Hematopoietic multipotent progenitor cell treated with erythropoietin and hydrocortisone succinate and interleukin-3 and kit ligand, for 17 days (in vitro differentiated cells): ENCODE results near the gene TMEM11.
"Not testable (repeated sequence)": the region's sequence is repeated elsewhere in the genome, so short reads cannot be mapped to it uniquely, and the experiment has no call there.

Experiments used
- DNase-seq: peaks from one replicate; pipeline ENCODE4 v3.0.0-alpha.2; 2015; ENCODE audit warnings: low spot score

Gene TMEM11

DNA sequence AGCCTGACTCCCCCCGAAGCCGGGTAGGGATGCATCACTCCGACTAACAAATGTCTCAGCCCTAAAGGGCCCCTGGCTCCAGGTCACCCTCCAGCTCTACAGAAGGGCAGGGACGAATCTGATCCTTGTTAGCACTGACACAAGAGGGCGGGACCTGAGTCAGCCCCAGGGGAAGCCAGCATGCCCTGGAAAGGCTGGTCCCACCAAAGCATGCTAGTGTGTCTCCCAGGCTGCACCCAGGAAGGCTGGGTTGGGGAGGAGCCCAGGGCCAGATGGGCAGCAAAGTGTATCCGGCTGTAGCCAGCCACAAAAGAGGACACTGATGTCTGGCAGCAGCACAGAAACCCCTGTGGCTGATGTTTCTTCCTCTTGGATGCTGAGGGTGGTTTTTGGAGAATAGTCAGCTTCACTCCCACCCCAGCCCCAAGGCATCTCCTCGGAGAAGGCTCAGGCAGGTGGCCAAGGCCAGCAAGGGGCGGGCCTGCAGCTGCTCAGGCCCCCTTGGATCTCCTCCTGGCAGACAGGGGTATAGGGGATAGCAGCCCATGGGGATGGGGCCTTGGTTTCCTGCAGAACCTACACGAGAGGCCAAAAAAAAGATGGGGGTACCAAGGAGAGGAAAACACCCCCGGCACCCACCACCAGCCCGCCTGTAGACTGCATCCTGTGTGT, 28.2 kb upstream of the TMEM11 start:
- DNase-seq = no peak

- DNase-seq = no peak
Measured at GRCh38 chr17:21241564-21241963, 27.6 kb upstream of the TMEM11 start.

DNA sequence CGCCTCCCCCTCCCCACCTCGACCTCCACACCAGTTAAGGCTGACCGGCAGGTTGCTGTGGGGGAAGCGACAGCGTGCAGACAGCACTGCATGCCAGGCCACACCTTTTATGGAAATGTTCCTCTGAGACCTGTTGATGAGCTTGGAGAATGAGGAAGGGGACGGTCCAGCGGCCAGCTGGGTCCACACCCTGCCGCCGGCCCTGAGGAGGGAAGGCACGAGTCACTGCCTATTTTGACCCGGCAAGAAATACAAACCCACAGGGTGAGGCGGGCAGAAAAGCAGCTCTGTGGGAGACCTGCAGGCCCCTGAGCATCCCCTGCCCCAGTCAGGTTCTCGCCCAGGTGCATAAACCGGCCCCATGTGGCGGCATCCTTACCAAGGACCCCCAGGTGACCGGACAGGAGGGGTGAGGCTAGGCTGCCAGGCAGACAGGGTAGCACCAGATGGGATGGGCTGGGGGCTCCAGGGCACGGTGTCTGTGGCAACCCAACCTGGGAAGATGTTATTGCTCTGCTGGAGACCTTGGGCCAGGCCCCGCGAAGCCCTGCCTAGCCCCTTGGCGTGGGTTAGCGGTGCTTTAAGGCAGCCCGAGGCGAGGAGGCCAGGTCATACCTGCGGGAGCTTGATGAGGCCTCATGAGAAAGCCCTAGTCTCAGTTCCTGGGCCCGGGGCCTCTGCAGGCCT, 26.6 kb upstream of the TMEM11 start:
- no peak for DNase-seq

DNA sequence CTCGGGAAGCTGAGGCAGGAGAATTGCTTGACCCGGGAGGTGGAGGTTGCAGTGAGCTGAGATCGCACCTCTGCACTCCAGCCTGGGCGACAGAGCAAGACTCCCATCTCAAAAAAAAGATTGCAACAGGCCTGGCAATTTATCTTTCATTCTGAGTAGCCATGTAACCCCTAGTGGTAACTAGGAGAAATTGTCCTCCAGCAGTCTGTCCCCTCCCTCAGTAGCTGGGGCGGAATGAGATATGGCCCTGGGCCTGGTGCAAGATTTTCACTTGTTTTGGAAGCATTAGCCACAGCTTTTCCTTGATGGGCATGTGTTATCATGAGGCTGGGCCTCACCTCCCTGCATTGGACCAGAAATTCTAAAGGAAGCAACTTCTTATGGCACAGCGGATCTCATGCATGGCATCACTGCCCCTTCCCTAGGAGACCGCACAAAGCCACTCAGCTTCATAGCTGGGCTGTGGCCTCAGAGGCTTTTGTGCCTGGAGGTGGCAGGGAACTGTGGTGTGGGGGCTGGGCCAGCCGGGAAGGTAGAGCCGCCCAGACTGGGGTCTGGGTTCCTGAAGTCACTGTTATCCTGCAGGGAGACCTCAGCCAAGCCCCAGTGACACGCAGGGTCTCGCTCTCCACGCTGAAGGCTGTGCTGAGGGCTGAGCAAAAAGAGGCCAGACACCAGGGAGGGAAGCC, 25.9 kb upstream of the TMEM11 start:
- peak; percentile 76 for DNase-seq

- no peak for DNase-seq
Measured at GRCh38 chr17:21235921-21236320, 22.0 kb upstream of the TMEM11 start.

DNA sequence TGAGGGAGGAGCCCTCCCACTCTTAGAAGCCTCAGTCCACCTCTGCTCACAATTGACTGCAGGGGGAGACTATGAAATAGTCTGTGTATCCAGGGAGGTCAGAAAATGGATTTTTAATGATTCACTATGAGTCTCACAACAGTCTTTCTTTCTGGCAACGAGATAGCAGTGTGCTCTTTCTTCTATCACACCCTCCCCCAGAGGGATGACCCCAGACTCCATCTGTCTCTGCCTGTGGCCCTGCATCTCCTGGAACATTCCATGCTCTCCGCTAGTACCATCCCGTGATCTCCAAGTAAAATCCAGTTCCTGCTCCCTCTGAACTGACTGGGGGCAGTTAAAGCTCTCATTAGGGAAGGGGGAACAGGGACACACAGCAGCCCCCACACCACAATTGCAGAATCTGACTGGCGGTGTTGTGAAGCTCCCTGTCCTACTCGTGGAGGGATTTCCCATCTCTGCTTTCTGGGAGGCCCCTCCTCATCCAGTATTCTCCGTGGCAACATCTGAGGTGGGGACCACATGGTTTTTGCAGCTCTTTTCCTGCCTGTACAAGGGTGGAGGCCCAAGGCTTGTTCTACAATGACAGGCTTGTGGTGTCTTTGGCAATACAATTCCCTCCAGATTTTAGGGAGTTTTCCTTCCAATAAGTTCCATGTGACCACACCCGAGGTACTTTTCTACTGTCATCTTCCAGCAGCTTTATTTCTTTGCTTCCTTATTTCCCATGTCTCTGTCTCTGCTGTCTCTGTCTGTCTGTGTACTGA, 19.8 kb upstream of the TMEM11 start:
- DNase-seq = no peak

DNA sequence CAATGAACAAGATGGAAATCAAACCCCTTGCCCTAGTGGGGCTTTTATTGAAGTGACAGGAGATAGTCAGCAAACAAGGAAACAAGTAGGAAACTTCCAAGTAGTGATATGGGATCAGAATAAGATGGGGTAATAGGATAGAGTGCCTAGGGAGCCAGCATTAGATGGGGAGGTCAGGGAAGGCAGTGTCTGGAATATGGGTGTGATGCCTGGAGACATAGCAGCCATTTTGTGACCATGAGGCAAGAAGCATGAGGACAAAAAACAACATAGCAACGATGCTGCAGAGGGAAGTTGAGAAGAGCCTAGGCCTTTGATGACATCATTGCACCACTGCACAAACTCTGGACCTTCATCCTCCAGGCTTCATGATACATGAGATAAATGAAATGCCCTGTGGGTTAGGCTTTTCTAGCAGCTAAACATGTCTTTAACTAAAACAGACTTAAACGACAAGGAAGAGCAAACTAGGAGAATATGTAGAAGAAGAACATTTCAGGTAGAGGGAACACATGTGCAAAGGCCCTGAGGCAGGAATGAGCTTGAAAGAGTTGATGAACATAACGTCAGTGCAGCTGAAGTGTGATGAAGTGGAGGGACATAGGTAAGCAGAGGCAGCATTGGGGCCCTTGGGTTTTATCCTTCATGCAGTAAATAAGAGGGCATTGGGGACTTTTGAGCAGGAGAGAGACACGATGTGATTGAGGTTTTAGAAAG, 18.2 kb upstream of the TMEM11 start:
- no peak for DNase-seq

DNA sequence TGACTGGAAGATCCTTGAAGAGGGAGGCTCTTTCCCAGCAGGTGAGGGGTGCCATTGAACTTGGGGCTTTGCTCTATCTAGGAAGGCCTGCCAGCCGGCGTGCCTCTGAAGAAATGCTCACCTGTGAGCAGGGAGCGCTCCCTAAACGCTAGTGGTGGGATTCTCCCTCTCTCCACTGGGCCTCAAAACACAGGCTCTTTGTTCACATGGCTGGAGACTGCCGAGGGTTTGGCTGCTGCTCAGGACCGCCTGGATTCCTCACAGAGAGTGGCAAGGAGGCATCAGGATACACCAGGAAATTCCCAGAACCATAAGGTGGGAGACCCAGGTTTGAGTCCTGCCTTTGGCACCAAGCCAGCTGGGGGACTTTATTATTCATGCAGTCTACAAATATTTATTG, 17.6 kb upstream of the TMEM11 start:
- DNase-seq = no peak

GRCh38 chr17:21228845-21229244, 14.9 kb upstream of the TMEM11 start:
- no peak for DNase-seq

- no peak for DNase-seq
Measured at GRCh38 chr17:21228111-21228510, 14.2 kb upstream of the TMEM11 start.

GRCh38 chr17:21227277-21227676, 13.3 kb upstream of the TMEM11 start:
- not testable (repeated sequence) for DNase-seq

- DNase-seq = no peak
Measured at GRCh38 chr17:21223086-21223485, 9.1 kb upstream of the TMEM11 start.

GRCh38 chr17:21218831-21219380, 4.9 kb upstream of the TMEM11 start:
- DNase-seq = peak; percentile 26

- DNase-seq = peak; percentile 51
Measured at GRCh38 chr17:21218101-21218500, 4.1 kb upstream of the TMEM11 start.

DNA sequence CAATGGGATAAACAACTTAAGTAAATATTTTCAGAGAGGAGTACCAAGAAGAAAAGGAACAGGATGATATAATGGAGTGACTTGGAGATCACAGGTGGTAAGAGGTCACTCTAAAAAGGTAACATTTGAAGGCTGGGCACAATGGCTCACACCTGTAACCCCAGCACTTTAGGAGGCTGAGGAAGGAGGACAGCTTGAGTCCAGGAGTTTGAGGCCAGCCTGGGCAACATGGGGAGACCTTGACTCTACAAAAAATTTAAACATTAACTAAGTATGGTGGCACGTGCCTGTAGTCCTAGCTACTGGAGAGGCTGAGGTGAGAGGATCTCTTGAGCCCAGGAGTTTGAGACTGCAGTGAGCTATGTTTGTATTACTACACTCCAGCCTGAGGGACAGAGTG, 3.4 kb upstream of the TMEM11 start:
- DNase-seq = no peak

GRCh38 chr17:21215935-21216334, 2.0 kb upstream of the TMEM11 start:
- peak; percentile 25 for DNase-seq

GRCh38 chr17:21214777-21215541, 998 bp upstream of the TMEM11 start:
- no peak for DNase-seq

GRCh38 chr17:21213638-21214014, 335 bp downstream of the TMEM11 start:
- DNase-seq = no peak

DNA sequence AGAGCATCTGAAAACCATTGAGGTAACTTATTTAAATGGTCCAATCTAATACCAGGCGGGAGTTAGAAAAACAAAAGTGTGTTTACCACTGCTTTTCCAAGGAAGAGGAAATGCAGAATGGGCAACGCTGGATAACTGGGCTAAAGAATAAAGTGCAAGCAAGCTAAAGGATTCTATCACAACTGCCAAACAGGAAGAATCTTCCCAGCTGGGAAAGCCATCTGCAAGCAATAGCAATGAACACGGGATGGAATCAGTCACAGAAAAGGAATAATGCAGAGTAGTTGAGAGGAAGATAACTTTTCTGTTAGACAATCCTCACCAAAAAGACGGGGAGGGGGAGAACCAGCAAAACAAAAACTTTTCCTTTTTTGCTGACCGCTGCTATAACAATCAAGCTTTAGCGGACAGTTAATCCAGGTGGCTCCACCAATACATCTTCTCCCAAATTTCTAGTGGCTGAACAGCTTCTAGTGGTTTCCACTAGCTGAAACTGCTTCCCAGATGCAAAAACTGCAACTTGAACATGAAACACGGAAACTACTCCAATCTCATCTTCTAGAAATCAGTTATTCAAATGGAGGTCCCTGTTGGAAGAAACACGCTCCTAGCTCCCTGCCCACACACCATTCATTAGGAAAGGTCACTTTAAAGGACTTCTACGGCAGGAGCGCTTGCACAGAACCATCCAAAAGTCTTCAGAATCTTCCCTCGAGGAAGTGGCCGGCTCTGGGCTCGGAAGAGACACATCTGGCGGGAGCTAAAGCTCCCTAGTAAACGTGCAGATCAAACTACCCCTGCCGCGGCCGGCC, 929 bp downstream of the TMEM11 start:
- no peak for DNase-seq
